ENCODE data around the gene TACC3. TPM values are rescaled to one million over a fixed set of nuclear protein-coding genes. Genes with fewer than 3 reads are reported as not detected.

TACC3 gene
- total RNA-seq, 1 donor from 2014 or later = 91.4 TPM

GRCh38 chr4:1684506-1685234, 36.7 kb upstream of the TACC3 start:
- H3K27me3 Mint-ChIP-seq = peaks cover 15% of the 10 kb centered on the region
- no peak for DNase-seq (ENCODE audit: extremely low spot score, unreplicated experiment)
- no peak overlapping the region for H3K27ac Mint-ChIP-seq
- H3K36me3 Mint-ChIP-seq = no peaks in the 10 kb centered on the region
- no peaks in the 10 kb centered on the region for H3K9me3 Mint-ChIP-seq
- no peak for TF ChIP-seq CTCF (conservative IDR thresholded peaks at IDR 0.05)
- peak overlapping the region; percentile 76 for H3K4me3 Mint-ChIP-seq
- H3K4me1 Mint-ChIP-seq (ENCODE audit: unreplicated experiment) = peaks cover 14% of the 10 kb centered on the region

- peaks cover 11% of the 10 kb centered on the region for H3K4me1 Mint-ChIP-seq (ENCODE audit: unreplicated experiment)
- H3K4me3 Mint-ChIP-seq = no peak overlapping the region
- H3K27me3 Mint-ChIP-seq = peaks cover 13% of the 10 kb centered on the region
- H3K9me3 Mint-ChIP-seq = no peaks in the 10 kb centered on the region
- H3K27ac Mint-ChIP-seq = no peak overlapping the region
- DNase-seq (ENCODE audit: extremely low spot score, unreplicated experiment) = no peak
- TF ChIP-seq CTCF (conservative IDR thresholded peaks at IDR 0.05) = no peak
- peaks cover 2% of the 10 kb centered on the region for H3K36me3 Mint-ChIP-seq
Observed at GRCh38 chr4:1685235-1686150, 35.8 kb upstream of the TACC3 start.

GRCh38 chr4:1686440-1687036, 34.8 kb upstream of the TACC3 start:
- no peak for DNase-seq (ENCODE audit: extremely low spot score, unreplicated experiment)
- peaks cover 6% of the 10 kb centered on the region for H3K4me1 Mint-ChIP-seq (ENCODE audit: unreplicated experiment)
- TF ChIP-seq CTCF (conservative IDR thresholded peaks at IDR 0.05) = no peak
- H3K27ac Mint-ChIP-seq = no peak overlapping the region
- peak overlapping the region; percentile 68 for H3K4me3 Mint-ChIP-seq
- peaks cover 9% of the 10 kb centered on the region for H3K36me3 Mint-ChIP-seq
- H3K9me3 Mint-ChIP-seq = no peaks in the 10 kb centered on the region
- H3K27me3 Mint-ChIP-seq = peaks cover 11% of the 10 kb centered on the region

- peak overlapping the region; percentile 50 for H3K27ac Mint-ChIP-seq
- no peaks in the 10 kb centered on the region for H3K4me1 Mint-ChIP-seq (ENCODE audit: unreplicated experiment)
- H3K9me3 Mint-ChIP-seq = no peaks in the 10 kb centered on the region
- no peak for DNase-seq (ENCODE audit: extremely low spot score, unreplicated experiment)
- peaks cover 17% of the 10 kb centered on the region for H3K36me3 Mint-ChIP-seq
- TF ChIP-seq CTCF (conservative IDR thresholded peaks at IDR 0.05) = no peak
- no peaks in the 10 kb centered on the region for H3K27me3 Mint-ChIP-seq
- no peak overlapping the region for H3K4me3 Mint-ChIP-seq
Observed at GRCh38 chr4:1690698-1691097, 30.6 kb upstream of the TACC3 start.

- Mint-ChIP-seq H3K4me1 (ENCODE audit: unreplicated experiment) (no peaks in the 10 kb centered on the region), H3K4me3 (no peak overlapping the region), H3K27me3 (no peaks in the 10 kb centered on the region), H3K36me3 (peaks cover 21% of the 10 kb centered on the region), H3K9me3 (no peaks in the 10 kb centered on the region), H3K27ac (no peak overlapping the region)
- DNase-seq (ENCODE audit: extremely low spot score, unreplicated experiment) = no peak
- no peak for TF ChIP-seq CTCF (conservative IDR thresholded peaks at IDR 0.05)
Observed at GRCh38 chr4:1691737-1692373, 29.5 kb upstream of the TACC3 start.

All from type B pancreatic cell (in vitro differentiated cells).